GM21390 (cell line): ENCODE results near the gene ACTA2.

Experiments used
- ATAC-seq: cut with Tn5 transposase; IDR thresholded peaks from one replicate; pipeline ENCODE4 v1.9.1; 2021; ENCODE audit not compliant: unreplicated experiment

ACTA2 gene

GRCh38 chr10:88922041-88922440 lies 30.5 kb downstream of the ACTA2 start:
- no peak for ATAC-seq

- no peak for ATAC-seq
Measured at GRCh38 chr10:88920986-88921593, 31.5 kb downstream of the ACTA2 start.

GRCh38 chr10:88920198-88920597 lies 32.4 kb downstream of the ACTA2 start:
- no peak for ATAC-seq

GRCh38 chr10:88919041-88919440 lies 33.5 kb downstream of the ACTA2 start:
- no peak for ATAC-seq

GRCh38 chr10:88918191-88918905 lies 34.2 kb downstream of the ACTA2 start:
- ATAC-seq, result no peak

GRCh38 chr10:88916986-88917385 lies 35.6 kb downstream of the ACTA2 start:
- no peak for ATAC-seq

- no peak for ATAC-seq
Measured at GRCh38 chr10:88916231-88916630, 36.3 kb downstream of the ACTA2 start.

- ATAC-seq, result no peak
Measured at GRCh38 chr10:88915781-88916180, 36.8 kb downstream of the ACTA2 start.

- no peak for ATAC-seq
Measured at GRCh38 chr10:88913788-88914187, 38.8 kb downstream of the ACTA2 start.

GRCh38 chr10:88913127-88913526 lies 39.4 kb downstream of the ACTA2 start:
- no peak for ATAC-seq

GRCh38 chr10:88911851-88912250 lies 40.7 kb downstream of the ACTA2 start:
- ATAC-seq, result no peak

GRCh38 chr10:88911116-88911515 lies 41.5 kb downstream of the ACTA2 start:
- no peak for ATAC-seq

GRCh38 chr10:88908194-88908593 lies 44.4 kb downstream of the ACTA2 start:
- no peak for ATAC-seq

- ATAC-seq, result no peak
Measured at GRCh38 chr10:88906921-88907320, 45.7 kb downstream of the ACTA2 start.

GRCh38 chr10:88903715-88904114 lies 48.9 kb downstream of the ACTA2 start:
- no peak for ATAC-seq

- ATAC-seq, result peak; percentile 50
Measured at GRCh38 chr10:88901984-88902789, 50.4 kb downstream of the ACTA2 start.

- ATAC-seq, result peak; percentile 86
Measured at GRCh38 chr10:88901206-88901983, 51.2 kb downstream of the ACTA2 start.

- no peak for ATAC-seq
Measured at GRCh38 chr10:88899886-88900285, 52.7 kb downstream of the ACTA2 start.

GRCh38 chr10:88898727-88899126 lies 53.8 kb downstream of the ACTA2 start:
- no peak for ATAC-seq

- no peak for ATAC-seq
Measured at GRCh38 chr10:88896994-88897853, 55.3 kb downstream of the ACTA2 start.
